KBM-7 (cell line): ENCODE data around the gene TSR2.

Experiments
- DNase-seq: peaks from one replicate; pipeline ENCODE4 v3.0.0-alpha.2; 2015
- in situ Hi-C: fragments of 300-500 bp; cut with MboI; formaldehyde crosslinking; loops from 2 replicates; pipeline ENCODE4 v1.14.3; 2020; ENCODE audit warnings: low sequenced_read_pairs, low pct_unique_long_range_greater_than_20kb, mixed read lengths

The TSR2 gene

GRCh38 chrX:54439960-54440871 is at the start of gene TSR2:
TSR2 (plus strand) TSS chrX:54440404; CDS start chrX:54440422, 18 bp downstream.
- in situ Hi-C loops = no loop called here
- DNase-seq = peak; percentile 93

- in situ Hi-C loops = no loop called here
- DNase-seq = no peak
Observed at GRCh38 chrX:54397113-54397512, 43.1 kb upstream of the TSR2 start.

- no peak for DNase-seq
- in situ Hi-C loops = no loop called here
Observed at GRCh38 chrX:54407266-54407665, 32.9 kb upstream of the TSR2 start.

GRCh38 chrX:54411732-54412131 is 28.5 kb upstream of the TSR2 start:
- in situ Hi-C loops = no loop called here
- no peak for DNase-seq

- in situ Hi-C loops = no loop called here
- peak; percentile 65 for DNase-seq
Observed at GRCh38 chrX:54413753-54414152, 26.5 kb upstream of the TSR2 start.

GRCh38 chrX:54415534-54416350 is 24.5 kb upstream of the TSR2 start:
- peak; percentile 75 for DNase-seq
- in situ Hi-C loops = no loop called here

GRCh38 chrX:54416965-54417364 is 23.2 kb upstream of the TSR2 start:
- no peak for DNase-seq
- in situ Hi-C loops = no loop called here

GRCh38 chrX:54419559-54420302 is 20.5 kb upstream of the TSR2 start:
- in situ Hi-C loops = no loop called here
- DNase-seq = no peak

GRCh38 chrX:54422168-54422567 is 18.0 kb upstream of the TSR2 start:
- no peak for DNase-seq
- in situ Hi-C loops = no loop called here

GRCh38 chrX:54423161-54423888 is 16.9 kb upstream of the TSR2 start:
- in situ Hi-C loops = no loop called here
- DNase-seq = peak; percentile 47

- DNase-seq = no peak
- in situ Hi-C loops = no loop called here
Observed at GRCh38 chrX:54427837-54428424, 12.3 kb upstream of the TSR2 start.

- DNase-seq = no peak
- in situ Hi-C loops = no loop called here
Observed at GRCh38 chrX:54430519-54430918, 9.7 kb upstream of the TSR2 start.

- in situ Hi-C loops = no loop called here
- no peak for DNase-seq
Observed at GRCh38 chrX:54435121-54435520, 5.1 kb upstream of the TSR2 start.

- no peak for DNase-seq
- in situ Hi-C loops = no loop called here
Observed at GRCh38 chrX:54442790-54443189, 2.6 kb downstream of the TSR2 start.

- no peak for DNase-seq
- in situ Hi-C loops = no loop called here
Observed at GRCh38 chrX:54444752-54445151, 4.5 kb downstream of the TSR2 start.

GRCh38 chrX:54446084-54446483 is 5.9 kb downstream of the TSR2 start:
- in situ Hi-C loops = no loop called here
- DNase-seq = no peak

GRCh38 chrX:54447461-54447860 is 7.3 kb downstream of the TSR2 start:
- in situ Hi-C loops = no loop called here
- peak; percentile 37 for DNase-seq

- in situ Hi-C loops = loop anchor here (25.0 kb wide), 1 partner anchor 88 kb away; the partner anchor contains the start of gene WNK3
- no peak for DNase-seq
Observed at GRCh38 chrX:54449929-54450328, 9.7 kb downstream of the TSR2 start.
